Trophoblast cell (in vitro differentiated cells and primary cell): ENCODE measurements around the gene TRPC4.
"Not testable (repeated sequence)": the region's sequence is repeated elsewhere in the genome, so short reads cannot be mapped to it uniquely, and the experiment has no call there.

Experiments used
- DNase-seq, 2 donors: peaks; one replicate each; pipeline ENCODE4 v3.0.0-alpha.2; 2016
- H2AFZ ChIP-seq: 2 replicates; pipeline ENCODE4 v1.6.1; 2013; ENCODE audit warnings: low read length, moderate library complexity, mild to moderate bottlenecking; ENCODE audit not compliant: insufficient read depth, poor library complexity
- H2AK5ac ChIP-seq: 2 replicates; pipeline ENCODE4 v1.6.1; 2013; ENCODE audit warnings: mild to moderate bottlenecking, low read length
- H2BK120ac ChIP-seq: 2 replicates; pipeline ENCODE4 v1.6.1; 2013; ENCODE audit warnings: low read length, mild to moderate bottlenecking, moderate library complexity; ENCODE audit not compliant: insufficient read depth, poor library complexity
- H2BK12ac ChIP-seq: 2 replicates; pipeline ENCODE4 v1.6.1; 2013; ENCODE audit warnings: mild to moderate bottlenecking, low read length, moderate library complexity
- H2BK5ac ChIP-seq: 2 replicates; pipeline ENCODE4 v1.6.1; 2013; ENCODE audit warnings: low read length, low read depth, moderate library complexity, mild to moderate bottlenecking; ENCODE audit not compliant: poor library complexity
- H3K14ac ChIP-seq: 2 replicates; pipeline ENCODE4 v1.6.1; 2013; ENCODE audit warnings: mild to moderate bottlenecking, low read length
- H3K18ac ChIP-seq: 2 replicates; pipeline ENCODE4 v1.6.1; 2013; ENCODE audit warnings: mild to moderate bottlenecking, low read length
- H3K23ac ChIP-seq: 2 replicates; pipeline ENCODE4 v1.6.1; 2013; ENCODE audit warnings: low read length
- H3K27ac ChIP-seq: 2 replicates; pipeline ENCODE4 v1.5.1; 2013; ENCODE audit warnings: low read depth, mild to moderate bottlenecking, inconsistent platforms, low read length, moderate library complexity
- H3K27me3 ChIP-seq: 2 replicates; pipeline ENCODE4 v1.6.1; 2013; ENCODE audit warnings: inconsistent platforms, mild to moderate bottlenecking, low read length, moderate library complexity; ENCODE audit not compliant: insufficient read depth
- H3K36me3 ChIP-seq, 2 experiments: 1 replicate in 1 of 2; 2 replicates in 1 of 2; pipeline ENCODE4 v1.6.1; 2013; ENCODE audit warnings: low read length in 2 of 2, mild to moderate bottlenecking in 2 of 2, moderate library complexity in 1 of 2; ENCODE audit not compliant: insufficient read depth in 2 of 2, control insufficient read depth in 1 of 2
- H3K4ac ChIP-seq: 2 replicates; pipeline ENCODE4 v1.6.1; 2013; ENCODE audit warnings: low read depth, mild to moderate bottlenecking, low read length, moderate library complexity
- H3K4me1 ChIP-seq, 2 experiments: 1 replicate in 1 of 2; 2 replicates in 1 of 2; pipeline ENCODE4 v1.6.1; 2013; ENCODE audit warnings: low read length in 2 of 2, mild to moderate bottlenecking in 2 of 2, moderate library complexity in 1 of 2; ENCODE audit not compliant: insufficient read depth in 2 of 2, control insufficient read depth in 1 of 2
- H3K4me2 ChIP-seq: 2 replicates; pipeline ENCODE4 v1.6.1; 2013; ENCODE audit warnings: inconsistent platforms, mild to moderate bottlenecking, low read length, moderate library complexity
- H3K4me3 ChIP-seq: 2 replicates; pipeline ENCODE4 v1.5.1; 2013; ENCODE audit warnings: mild to moderate bottlenecking, low read depth, low read length, inconsistent platforms
- H3K79me1 ChIP-seq: one replicate; pipeline ENCODE4 v1.6.1; 2013; ENCODE audit warnings: low read length
- H3K79me2 ChIP-seq: 2 replicates; pipeline ENCODE4 v1.6.1; 2013; ENCODE audit warnings: low read length, mild to moderate bottlenecking; ENCODE audit not compliant: control insufficient read depth, insufficient read depth, poor library complexity
- H3K9ac ChIP-seq: 2 replicates; pipeline ENCODE4 v1.6.1; 2013; ENCODE audit warnings: mild to moderate bottlenecking, low read length
- H3K9me3 ChIP-seq: 2 replicates; pipeline ENCODE4 v1.6.1; 2013; ENCODE audit warnings: low read depth, mild to moderate bottlenecking, control low read depth, inconsistent platforms, low read length; ENCODE audit not compliant: insufficient read depth
- H4K12ac ChIP-seq: 2 replicates; pipeline ENCODE4 v1.6.1; 2013; ENCODE audit warnings: low read depth, mild to moderate bottlenecking, low read length, moderate library complexity
- H4K8ac ChIP-seq: 2 replicates; pipeline ENCODE4 v1.6.1; 2013; ENCODE audit warnings: low read depth, mild to moderate bottlenecking, low read length, moderate library complexity
- H4K91ac ChIP-seq: one replicate; pipeline ENCODE4 v1.6.1; 2013; ENCODE audit warnings: low read depth, mild to moderate bottlenecking, low read length, moderate library complexity
- WGBS: extraction: QIAGEN DNeasy Blood & Tissue Kit; methylation state at CpG from one replicate; pipeline ENCODE4 v1.1.7; 2013; ENCODE audit warnings: missing lambda C conversion rate; ENCODE audit not compliant: insufficient read length, insufficient coverage; ENCODE audit errors: extremely low coverage; 5-methylcytosine and 5-hydroxymethylcytosine counted together

Gene TRPC4

GRCh38 chr13:37811441-37811840 is 58.1 kb downstream of the TRPC4 start:
- H2BK12ac ChIP-seq: no peak overlapping the region
- H3K79me2 ChIP-seq: no peaks in the 10 kb centered on the region
- H2AFZ ChIP-seq: no peak overlapping the region
- no peak overlapping the region for H3K27ac ChIP-seq
- H4K12ac ChIP-seq: no peak overlapping the region
- H3K18ac ChIP-seq: no peak overlapping the region
- H3K79me1 ChIP-seq: peaks cover 5% of the 10 kb centered on the region
- H3K14ac ChIP-seq: no peak overlapping the region
- H3K4ac ChIP-seq: no peak overlapping the region
- no peak overlapping the region for H3K23ac ChIP-seq
- H3K4me3 ChIP-seq: no peak overlapping the region
- H3K9ac ChIP-seq: no peak overlapping the region
- H3K9me3 ChIP-seq: no peaks in the 10 kb centered on the region
- WGBS: no CpG with 5 or more reads among the region's 2 CpGs
- peak overlapping the region; percentile 47 for H4K91ac ChIP-seq
- no peaks in the 10 kb centered on the region for H3K27me3 ChIP-seq
- no peak overlapping the region for H2AK5ac ChIP-seq
- no peak overlapping the region for H4K8ac ChIP-seq
- no peak overlapping the region for H2BK120ac ChIP-seq
- DNase-seq: peak; percentile 4 to 75
- no peaks in the 10 kb centered on the region for H3K36me3 ChIP-seq
- no peak overlapping the region for H2BK5ac ChIP-seq
- no peak overlapping the region for H3K4me2 ChIP-seq
- peaks cover 0 to 3% of the 10 kb centered on the region in 2 experiments for H3K4me1 ChIP-seq

GRCh38 chr13:37806666-37807065 is 62.9 kb downstream of the TRPC4 start:
- no peaks in the 10 kb centered on the region for H3K36me3 ChIP-seq
- H4K8ac ChIP-seq: no peak overlapping the region
- H3K4me3 ChIP-seq: no peak overlapping the region
- peaks cover 2% of the 10 kb centered on the region for H3K79me1 ChIP-seq
- WGBS: no CpG with 5 or more reads among the region's 3 CpGs
- no peak overlapping the region for H3K4me2 ChIP-seq
- no peak overlapping the region for H2BK120ac ChIP-seq
- H3K4me1 ChIP-seq: peaks cover 0 to under 1% of the 10 kb centered on the region in 2 experiments
- no peak for DNase-seq
- H2AFZ ChIP-seq: no peak overlapping the region
- H2BK12ac ChIP-seq: no peak overlapping the region
- no peaks in the 10 kb centered on the region for H3K79me2 ChIP-seq
- no peak overlapping the region for H4K12ac ChIP-seq
- no peaks in the 10 kb centered on the region for H3K9me3 ChIP-seq
- H2AK5ac ChIP-seq: no peak overlapping the region
- H3K4ac ChIP-seq: no peak overlapping the region
- no peak overlapping the region for H3K23ac ChIP-seq
- no peak overlapping the region for H3K14ac ChIP-seq
- H3K27me3 ChIP-seq: no peaks in the 10 kb centered on the region
- no peak overlapping the region for H4K91ac ChIP-seq
- no peak overlapping the region for H3K18ac ChIP-seq
- no peak overlapping the region for H3K9ac ChIP-seq
- H3K27ac ChIP-seq: no peak overlapping the region
- H2BK5ac ChIP-seq: no peak overlapping the region

- no peak overlapping the region for H3K27ac ChIP-seq
- no peak overlapping the region for H3K18ac ChIP-seq
- no peak for DNase-seq
- H4K91ac ChIP-seq: no peak overlapping the region
- H3K27me3 ChIP-seq: no peaks in the 10 kb centered on the region
- H3K4me1 ChIP-seq: no peaks in the 10 kb centered on the region
- no peaks in the 10 kb centered on the region for H3K79me2 ChIP-seq
- H4K8ac ChIP-seq: no peak overlapping the region
- no peak overlapping the region for H2BK120ac ChIP-seq
- H3K9me3 ChIP-seq: no peaks in the 10 kb centered on the region
- no peak overlapping the region for H2AK5ac ChIP-seq
- H3K14ac ChIP-seq: no peak overlapping the region
- no peak overlapping the region for H3K23ac ChIP-seq
- H3K4me3 ChIP-seq: no peak overlapping the region
- H3K4me2 ChIP-seq: no peak overlapping the region
- no peak overlapping the region for H4K12ac ChIP-seq
- no peak overlapping the region for H2BK5ac ChIP-seq
- H3K79me1 ChIP-seq: no peaks in the 10 kb centered on the region
- H2BK12ac ChIP-seq: no peak overlapping the region
- no peak overlapping the region for H3K4ac ChIP-seq
- H3K9ac ChIP-seq: no peak overlapping the region
- no peak overlapping the region for H2AFZ ChIP-seq
- whole genome bisulfite sequencing: no CpG with 5 or more reads among the region's 3 CpGs
- H3K36me3 ChIP-seq: no peaks in the 10 kb centered on the region
These were observed 71.9 kb downstream of the TRPC4 start for GRCh38 chr13:37797631-37798030.

DNA sequence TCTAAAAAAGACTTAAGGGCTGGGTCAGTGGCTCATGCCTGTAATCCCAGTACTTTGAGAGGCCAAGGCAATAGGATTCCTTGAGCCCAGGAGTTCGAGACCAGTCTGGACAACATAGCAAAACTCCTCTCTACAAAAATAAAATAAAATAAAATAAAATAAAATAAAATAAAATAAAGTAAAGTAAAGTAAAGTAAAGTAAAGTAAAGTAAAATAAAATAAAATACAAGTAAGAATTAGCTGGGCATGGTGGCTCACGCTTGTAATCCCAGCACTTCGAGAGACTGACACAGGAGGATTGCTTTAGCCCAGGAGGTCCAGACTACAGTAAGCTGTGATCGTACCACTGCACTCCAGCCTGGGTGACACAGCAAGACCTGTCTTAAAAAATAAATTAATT is 72.8 kb downstream of the TRPC4 start:
- not testable (repeated sequence) for H3K27ac ChIP-seq, H3K14ac ChIP-seq, DNase-seq, H4K8ac ChIP-seq, H3K23ac ChIP-seq, H3K4me2 ChIP-seq, H3K36me3 ChIP-seq, H4K91ac ChIP-seq, H2AK5ac ChIP-seq, H3K4me1 ChIP-seq, H3K9me3 ChIP-seq, H3K79me1 ChIP-seq, H2BK120ac ChIP-seq, H4K12ac ChIP-seq, H2BK5ac ChIP-seq, H3K9ac ChIP-seq, H3K4ac ChIP-seq, H3K79me2 ChIP-seq, H3K4me3 ChIP-seq, H3K27me3 ChIP-seq, H2BK12ac ChIP-seq, H2AFZ ChIP-seq, H3K18ac ChIP-seq
- no CpG with 5 or more reads among the region's 4 CpGs for WGBS
